RWPE1 (cell line): ENCODE results near the gene STRIP2.

Experiments used
- CTCF ChIA-PET: fragments of 350-600 bp; sonication (Branson Sonifier 250); formaldehyde crosslinking; extraction: SDS; loops from one replicate; lab custom pipeline; 2021; lab: Yijun Ruan, JAX
- POLR2A ChIA-PET: fragments of 400-600 bp; formaldehyde crosslinking; extraction: SDS; loops from one replicate; lab custom pipeline; 2020; ENCODE audit warnings: antibody characterized with exemption; ENCODE audit not compliant: low non-redundant PET; lab: Yijun Ruan, JAX
- DNase-seq: peaks from one replicate; pipeline ENCODE4 v3.0.0; 2012; ENCODE audit warnings: low spot score
- H3K27ac ChIP-seq: fragments of 450-650 bp; 2 replicates; pipeline ENCODE4 v1.5.1; 2017
- CTCF ChIP-seq: fragments of 450-650 bp; conservative IDR thresholded peaks from 2 replicates; pipeline ENCODE4 v1.5.1; 2017; ENCODE audit warnings: low read depth, mild to moderate bottlenecking

Gene STRIP2

GRCh38 chr7:129452589-129453231 is 18.5 kb downstream of the STRIP2 start:
- CTCF ChIA-PET: interaction anchor here (0.6 kb wide), 1 partner anchor 314 kb away, joined by 3 read pairs; no protein-coding TSS in a partner anchor
- POLR2A ChIA-PET: no interaction called here
- DNase-seq: no peak
- no peak overlapping the region for H3K27ac ChIP-seq
- no peak for TF ChIP-seq CTCF

- DNase-seq: no peak
- ChIA-PET POLR2A (no interaction called here), CTCF (no interaction called here)
- no peak overlapping the region for H3K27ac ChIP-seq
- no peak for TF ChIP-seq CTCF
Measured at GRCh38 chr7:129453510-129454248, 19.4 kb downstream of the STRIP2 start.

- TF ChIP-seq CTCF: no peak
- H3K27ac ChIP-seq: no peak overlapping the region
- POLR2A ChIA-PET: no interaction called here
- CTCF ChIA-PET: no interaction called here
- peak; percentile 57 for DNase-seq
Measured at GRCh38 chr7:129454249-129454551, 20.0 kb downstream of the STRIP2 start.

- DNase-seq: no peak
- TF ChIP-seq CTCF: no peak
- ChIA-PET CTCF (no interaction called here), POLR2A (interaction anchor here (0.7 kb wide), 1 partner anchor 15 kb away, joined by 7 read pairs; no protein-coding TSS in a partner anchor)
- H3K27ac ChIP-seq: no peak overlapping the region
Measured at GRCh38 chr7:129456421-129456820, 22.2 kb downstream of the STRIP2 start.

- no peak for DNase-seq
- TF ChIP-seq CTCF: no peak
- CTCF ChIA-PET: no interaction called here
- POLR2A ChIA-PET: no interaction called here
- H3K27ac ChIP-seq: no peak overlapping the region
Measured at GRCh38 chr7:129457101-129457500, 22.9 kb downstream of the STRIP2 start.

- ChIA-PET CTCF (no interaction called here), POLR2A (no interaction called here)
- TF ChIP-seq CTCF: no peak
- DNase-seq: no peak
- H3K27ac ChIP-seq: no peak overlapping the region
Measured at GRCh38 chr7:129458171-129458570, 23.9 kb downstream of the STRIP2 start.
